ENCODE results near the gene FGGY. TPM values are rescaled to one million over a fixed set of nuclear protein-coding genes. Genes with fewer than 3 reads are reported as not detected.

Gene FGGY
- total and polyA plus RNA-seq, 8 donors = 6.2 to 27.0 (median 16.0) TPM

GRCh38 chr1:59452026-59452425 is 155.1 kb downstream of the FGGY start:
- 86 to 91% methylated on average over 1 of the region's 1 CpG for WGBS, 2 donors

GRCh38 chr1:59452559-59452958 is 155.7 kb downstream of the FGGY start:
- intact Hi-C loops (cut with DNase I) = no loop called here
- Histone ChIP-seq H3K4me3 (no peak overlapping the region), H3K36me3 (no peaks in the 10 kb centered on the region), H3K9me3 (no peaks in the 10 kb centered on the region), H3K27me3 (no peaks in the 10 kb centered on the region), H3K27ac (no peak overlapping the region), H3K4me1 (no peaks in the 10 kb centered on the region)
- WGBS, 2 donors = 94% methylated on average over 1 of the region's 1 CpG
- DNase-seq = no peak
- no peak for FAIRE-seq
- TF ChIP-seq CTCF (IDR thresholded peaks at IDR 0.05) = no peak
- no peak for ATAC-seq

More at GRCh38 chr1:59452026-59452425, 155.1 kb downstream of the FGGY start:
- intact Hi-C loops (cut with DNase I) = no loop called here
- TF ChIP-seq CTCF (IDR thresholded peaks at IDR 0.05) = no peak
- Histone ChIP-seq H3K4me1 (no peaks in the 10 kb centered on the region), H3K4me3 (no peak overlapping the region), H3K36me3 (no peaks in the 10 kb centered on the region), H3K27ac (no peak overlapping the region), H3K9me3 (no peaks in the 10 kb centered on the region), H3K27me3 (no peaks in the 10 kb centered on the region)
- ATAC-seq = no peak
- no peak for DNase-seq
- no peak for FAIRE-seq

GRCh38 chr1:59453297-59453968 is 156.5 kb downstream of the FGGY start:
- intact Hi-C loops (cut with DNase I) = no loop called here
- Histone ChIP-seq H3K36me3 (no peaks in the 10 kb centered on the region), H3K4me3 (no peak overlapping the region), H3K9me3 (no peaks in the 10 kb centered on the region), H3K27me3 (no peaks in the 10 kb centered on the region), H3K4me1 (peaks cover 0 to 4% (median 0%) of the 10 kb centered on the region in 3 donors), H3K27ac (no peak overlapping the region)
- no peak for ATAC-seq
- FAIRE-seq = no peak
- no peak for TF ChIP-seq CTCF (IDR thresholded peaks at IDR 0.05)
- 91 to 97% methylated on average over 2 of the region's 2 CpGs for WGBS, 2 donors
- DNase-seq = no peak

GRCh38 chr1:59455206-59455605 is 158.3 kb downstream of the FGGY start:
- no peaks in the 10 kb centered on the region for H3K36me3 ChIP-seq
- FAIRE-seq = no peak
- WGBS, 2 donors = 89 to 90% methylated on average over 2 of the region's 2 CpGs
- H3K27ac ChIP-seq = no peak overlapping the region
- ATAC-seq = peak in 1 of 4 donors; percentile 60
- no peaks in the 10 kb centered on the region for H3K27me3 ChIP-seq
- no peak for DNase-seq
- no peak overlapping the region for H3K4me3 ChIP-seq
- H3K4me1 ChIP-seq = peaks cover 0 to 4% (median 0%) of the 10 kb centered on the region in 3 donors
- no peaks in the 10 kb centered on the region for H3K9me3 ChIP-seq
- TF ChIP-seq CTCF (IDR thresholded peaks at IDR 0.05) = no peak
- intact Hi-C loops (cut with DNase I) = no loop called here

GRCh38 chr1:59457786-59458185 is 160.9 kb downstream of the FGGY start:
- no peak overlapping the region for H3K27ac ChIP-seq
- H3K9me3 ChIP-seq = no peaks in the 10 kb centered on the region
- DNase-seq (no peak), ATAC-seq (no peak), FAIRE-seq (no peak)
- H3K36me3 ChIP-seq = no peaks in the 10 kb centered on the region
- TF ChIP-seq CTCF (IDR thresholded peaks at IDR 0.05) = no peak
- intact Hi-C loops (cut with DNase I) = no loop called here
- no peaks in the 10 kb centered on the region for H3K27me3 ChIP-seq
- 53 to 62% methylated on average over 2 of the region's 2 CpGs for WGBS, 2 donors
- H3K4me3 ChIP-seq = no peak overlapping the region
- H3K4me1 ChIP-seq = peaks cover 0 to 4% (median 0%) of the 10 kb centered on the region in 3 donors
